ENCODE measurements around the gene NCKAP5.

GRCh38 chr2:133408671-133409070 lies 159.6 kb downstream of the NCKAP5 start:
- TF ChIP-seq ARNT2 (CRISPR knock-in tag; IDR thresholded peaks at IDR 0.05; ENCODE audit: low read depth) (no peak), ZNF274 (CRISPR knock-in tag; IDR thresholded peaks at IDR 0.05) (no peak), REST (IDR thresholded peaks at IDR 0.05; ENCODE audit: borderline replicate concordance in 1 of 2, low read depth in 1 of 2, low read length in 2 of 2) (no peak), TCF7L2 (IDR thresholded peaks at IDR 0.05; ENCODE audit: low read depth, low read length) (no peak), RBAK (CRISPR knock-in tag; IDR thresholded peaks at IDR 0.05) (no peak), SP2 (CRISPR knock-in tag; IDR thresholded peaks at IDR 0.05) (no peak), USF2 (IDR thresholded peaks at IDR 0.05; ENCODE audit: low read depth, low read length) (no peak), USF2 (CRISPR knock-in tag; IDR thresholded peaks at IDR 0.05; ENCODE audit: borderline replicate concordance) (no peak), ESRRA (CRISPR knock-in tag; IDR thresholded peaks at IDR 0.05; ENCODE audit: low read depth) (no peak), KDM4B (CRISPR knock-in tag; IDR thresholded peaks at IDR 0.05) (no peak)

All from HepG2 (cell line).